DMS53 (cell line): ENCODE data around the gene PKP4.
A peak's percentile ranks its signal among the peaks of the same experiment; 100 is the strongest.

ENCODE experiments used
- DNase-seq: peaks from one replicate; lab custom pipeline; 2025; lab: John Stamatoyannopoulos, UW

The PKP4 gene

DNA sequence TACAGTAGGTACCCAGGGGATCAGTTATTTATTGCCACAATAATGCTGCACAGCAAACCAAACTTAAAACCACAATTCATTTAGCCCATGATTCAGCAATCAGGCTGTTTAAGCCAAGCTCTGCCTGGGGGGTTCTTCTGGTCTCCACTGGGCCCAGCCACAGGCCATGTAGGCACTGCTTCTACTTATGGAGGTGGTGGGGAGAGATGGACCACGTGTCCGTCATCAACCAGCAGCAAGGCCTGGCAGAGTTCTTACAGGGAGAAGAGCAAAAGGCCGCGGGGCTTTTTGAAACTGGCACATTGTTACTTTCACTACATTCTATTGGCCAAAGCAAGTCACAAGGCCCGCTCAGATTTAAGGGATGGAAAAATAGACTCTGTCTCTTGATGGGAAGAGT, 262.1 kb downstream of the PKP4 start:
- no peak for DNase-seq

DNA sequence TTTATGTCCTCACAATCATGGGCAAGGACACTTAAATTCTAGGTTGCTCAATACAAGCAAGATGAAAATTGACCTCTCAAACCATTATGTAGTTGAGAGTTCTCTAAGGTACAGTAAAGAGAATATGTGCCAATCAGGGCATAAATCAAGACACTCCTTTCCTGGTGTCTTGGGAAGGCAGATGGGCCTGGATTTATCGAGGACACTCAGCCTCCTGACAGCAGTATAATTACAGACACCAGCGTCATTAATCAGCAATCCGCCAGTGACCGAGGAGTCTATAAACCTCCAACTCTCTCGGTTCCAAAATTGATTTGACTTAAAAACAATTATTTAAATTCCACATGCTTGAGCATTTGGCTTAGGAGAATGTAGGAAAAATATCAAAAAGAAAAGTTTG, 262.7 kb downstream of the PKP4 start:
- no peak for DNase-seq

DNA sequence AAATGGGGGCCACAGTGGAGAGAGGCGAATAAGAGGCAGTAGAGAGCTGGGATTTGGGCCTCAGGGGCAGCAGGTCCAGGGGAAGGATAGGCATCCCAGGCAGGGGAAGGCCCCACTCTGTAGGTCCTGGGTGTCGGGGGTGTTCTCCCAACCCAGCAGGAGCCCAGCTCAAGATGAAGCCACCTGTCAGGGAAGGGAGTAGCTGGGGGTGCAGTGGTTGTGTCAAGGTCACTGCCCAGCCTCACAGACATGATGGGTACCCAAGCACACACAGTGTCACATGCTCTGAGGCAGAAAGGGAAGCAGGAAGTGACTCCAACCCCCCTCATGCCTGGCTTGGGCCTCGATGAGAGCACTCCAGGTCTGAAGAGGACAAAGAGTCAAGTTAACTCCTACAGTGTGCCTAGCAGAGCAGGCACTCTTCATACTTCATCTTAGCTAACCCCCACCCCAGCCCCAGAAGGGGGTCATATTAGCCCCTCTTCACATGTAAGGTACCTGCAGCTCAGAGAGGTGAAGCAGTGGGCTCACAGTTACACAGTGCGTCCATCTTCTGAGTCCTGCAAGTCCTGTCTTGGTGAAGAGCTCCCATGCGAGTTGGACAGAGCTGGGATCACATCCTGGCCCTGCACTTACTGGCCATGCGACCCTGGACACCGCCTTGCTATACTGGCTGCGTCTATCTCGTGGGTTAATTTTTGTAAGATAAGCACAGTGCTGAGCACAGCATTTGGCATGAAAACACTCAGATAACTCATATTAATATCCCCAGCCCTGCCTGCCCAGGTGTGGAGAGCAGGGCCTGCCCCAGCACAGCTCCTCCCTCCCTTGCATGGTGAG, 265.7 kb downstream of the PKP4 start:
- DNase-seq = peak; percentile 58

DNA sequence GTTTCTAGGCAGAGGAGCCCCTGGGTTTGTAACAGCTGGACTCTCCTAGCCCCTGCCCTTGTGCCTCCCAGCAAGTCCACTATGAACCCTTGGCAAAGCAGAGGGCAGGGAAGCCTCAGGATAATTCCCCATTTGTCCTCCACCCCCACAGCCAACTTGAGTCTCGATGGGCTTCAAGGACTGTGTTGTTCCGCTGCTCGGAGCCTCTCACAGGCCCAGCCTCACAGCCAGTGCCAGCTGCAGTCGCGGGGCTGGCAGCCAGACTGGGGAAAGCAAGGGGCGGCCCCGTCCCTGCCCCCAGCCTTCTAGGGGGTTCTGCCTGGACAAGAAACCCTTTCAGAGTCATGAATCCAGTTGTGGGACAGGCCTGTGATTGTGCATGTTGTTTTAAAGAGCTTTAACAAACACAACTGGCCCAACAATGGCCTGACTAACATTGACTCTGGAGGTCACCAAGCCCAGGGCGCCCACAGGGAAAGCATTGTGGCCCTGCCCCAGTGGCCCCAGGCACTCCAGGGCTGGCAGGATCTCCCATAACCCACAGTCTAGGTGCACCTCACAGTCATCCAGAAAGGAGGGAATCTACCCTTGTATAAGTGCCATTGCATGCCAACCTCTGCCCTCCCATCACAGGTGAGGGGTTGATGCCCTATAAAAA, 266.6 kb downstream of the PKP4 start:
- DNase-seq = peak; percentile 83

DNA sequence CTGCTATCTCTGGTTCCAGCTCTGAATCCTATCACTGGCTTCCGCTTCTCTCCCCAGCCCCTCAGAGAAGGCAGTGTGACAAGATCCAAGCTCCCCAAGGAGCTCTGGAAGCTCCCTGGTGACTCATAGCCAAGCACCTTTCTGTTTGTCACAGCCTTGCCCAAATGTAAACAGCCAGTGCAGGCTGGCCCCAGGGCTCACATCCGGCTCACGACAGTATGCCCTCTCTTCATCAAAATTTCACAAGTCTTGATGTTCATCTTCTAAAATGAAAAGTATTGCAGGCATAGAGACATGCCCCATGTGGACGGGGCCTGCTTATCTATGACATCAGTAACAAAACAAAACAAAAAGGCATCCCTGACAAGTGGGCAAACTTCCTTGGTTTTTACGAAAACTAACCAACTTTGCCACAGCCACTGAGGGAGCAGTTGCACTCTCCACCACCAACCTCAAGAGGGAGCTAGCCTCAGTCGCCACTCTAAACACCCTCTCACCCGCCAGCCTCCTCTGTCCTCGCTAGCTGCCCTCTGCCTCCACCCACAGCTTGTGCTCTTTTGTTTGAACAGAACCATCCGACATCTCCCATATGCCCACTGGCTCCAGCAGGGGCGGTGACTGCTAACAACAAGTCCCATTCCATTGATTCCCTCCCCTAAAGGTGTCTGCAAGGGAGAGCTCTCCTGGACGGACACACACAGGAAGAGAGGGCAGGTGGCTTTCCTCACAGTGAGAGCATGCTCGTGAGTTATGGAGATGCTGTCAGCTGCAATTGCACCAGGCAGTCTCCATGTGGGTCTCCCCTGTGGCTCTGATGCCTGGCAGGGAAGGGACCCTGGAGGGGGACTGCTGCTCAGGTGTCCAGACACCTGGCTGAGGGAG, 267.4 kb downstream of the PKP4 start:
- peak; percentile 97 for DNase-seq

DNA sequence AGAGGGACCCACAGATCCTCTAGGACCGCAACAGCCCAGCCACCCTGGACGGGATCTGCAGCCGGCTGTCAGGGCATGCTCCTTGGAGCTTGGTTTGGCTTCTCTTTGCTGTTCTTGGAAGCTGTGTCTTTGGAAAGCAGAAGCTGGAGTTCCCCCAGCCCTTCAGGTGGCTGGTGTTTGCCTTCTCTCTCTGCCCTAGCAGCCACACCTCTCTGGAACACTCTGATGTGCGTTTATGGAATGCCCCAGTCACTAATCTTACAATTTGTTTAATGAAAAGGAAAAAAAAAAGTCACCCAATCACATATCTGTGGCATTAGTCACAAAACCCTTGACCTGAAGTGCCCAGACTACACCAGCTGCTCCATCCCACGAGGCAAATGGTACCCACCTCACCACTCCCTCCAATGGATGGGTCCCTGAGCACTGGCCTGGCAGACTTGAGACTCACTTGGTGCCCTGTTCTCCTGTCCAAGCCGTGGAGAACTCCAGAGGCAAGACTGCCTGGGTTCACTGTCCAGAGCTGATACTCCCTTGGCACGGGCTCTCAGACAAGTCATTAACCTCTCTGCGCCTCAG, 268.1 kb downstream of the PKP4 start:
- DNase-seq = peak; percentile 94

DNA sequence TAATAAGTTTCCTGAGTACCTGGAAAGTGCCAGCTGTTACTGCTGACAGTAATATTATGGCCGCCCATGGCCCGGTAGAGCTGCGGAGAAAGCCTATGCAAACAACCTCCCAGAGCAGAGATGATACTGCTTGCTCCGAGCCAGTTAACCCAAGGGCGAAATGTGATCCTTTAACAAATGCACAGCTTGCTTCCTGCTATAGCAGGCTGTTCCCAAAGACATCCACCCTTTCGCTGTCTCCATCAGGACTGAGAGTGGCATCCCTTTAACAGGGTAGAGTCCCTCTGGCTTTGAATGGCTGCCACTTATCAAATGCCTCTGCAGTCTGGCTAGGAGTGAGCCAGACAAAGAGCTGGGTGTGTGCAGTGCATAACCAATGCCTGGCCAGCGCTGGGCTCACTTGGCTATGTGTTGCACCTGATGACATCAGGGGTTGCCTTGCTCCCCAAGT, 268.7 kb downstream of the PKP4 start:
- DNase-seq = peak; percentile 89

DNA sequence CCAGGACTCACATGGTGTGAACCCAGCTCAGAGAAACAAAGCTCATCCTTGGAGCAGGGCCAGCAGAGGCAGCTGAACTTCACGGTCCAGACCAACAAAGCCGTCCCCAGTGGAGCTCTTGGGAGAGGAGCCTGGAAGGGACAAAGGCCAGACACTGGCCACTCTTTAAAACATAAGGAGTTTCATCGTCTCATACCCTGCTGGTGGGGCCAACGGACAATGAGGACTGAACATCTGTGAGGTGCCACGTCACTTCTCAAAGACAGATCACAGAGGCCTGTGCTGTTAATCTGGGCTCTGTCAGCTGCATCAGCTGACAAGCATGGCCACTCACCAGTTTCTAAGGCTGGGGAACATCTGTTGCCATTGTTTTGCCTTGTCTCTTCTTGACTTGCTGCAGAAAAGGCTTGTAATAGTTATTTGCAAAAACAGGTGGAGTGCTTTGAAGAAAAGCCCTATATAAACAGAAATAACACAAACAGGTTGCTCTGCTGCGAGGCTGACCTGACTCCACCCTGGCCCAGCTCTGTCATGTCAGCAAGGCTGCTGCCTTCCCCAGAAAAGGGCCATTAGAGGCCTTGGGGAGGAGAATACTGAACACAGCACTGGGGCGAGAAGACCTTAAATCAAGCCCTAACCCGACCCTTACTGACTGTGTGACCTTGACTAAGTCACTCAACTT, 270.3 kb downstream of the PKP4 start:
- DNase-seq = peak; percentile 95

DNA sequence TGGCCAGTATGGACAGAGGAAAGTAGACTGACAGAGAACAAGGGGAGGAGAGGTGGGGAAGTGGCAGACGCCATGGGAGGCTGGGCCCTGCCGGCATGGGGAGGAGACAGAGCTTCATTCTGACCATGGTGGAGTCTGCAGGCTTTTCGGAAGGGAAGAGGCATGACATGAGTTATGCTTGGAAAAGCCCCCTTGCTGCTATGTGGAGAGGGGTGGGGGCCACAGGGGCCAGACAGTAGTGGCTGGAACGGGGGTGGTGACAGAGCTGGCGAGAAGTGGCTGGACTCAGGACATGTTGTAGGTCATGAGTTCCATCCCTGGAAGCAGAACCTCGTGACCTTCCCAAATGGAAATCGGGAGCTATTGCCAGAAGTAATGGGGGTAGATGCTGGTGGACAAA, 271.7 kb downstream of the PKP4 start:
- DNase-seq = no peak

DNA sequence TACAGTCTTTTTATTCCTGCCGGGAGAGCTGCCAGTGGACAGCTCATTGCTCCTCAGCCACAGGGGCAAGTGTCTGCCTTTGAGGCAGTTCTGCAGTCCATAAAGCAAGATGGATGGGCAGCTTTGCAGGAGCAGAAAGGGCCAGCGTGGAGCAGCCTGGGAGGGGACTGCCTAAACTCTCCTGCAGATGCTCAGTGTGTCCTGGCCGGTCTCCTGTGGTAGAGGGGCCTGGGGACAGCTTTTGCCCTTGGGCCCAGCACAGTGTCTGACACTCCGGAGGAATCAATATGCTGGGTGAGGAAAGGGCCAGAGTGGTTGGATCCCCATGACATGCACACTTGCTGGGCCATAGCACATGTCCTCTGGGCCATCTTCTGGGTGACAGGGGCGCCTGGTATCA, 272.7 kb downstream of the PKP4 start:
- peak; percentile 34 for DNase-seq

DNA sequence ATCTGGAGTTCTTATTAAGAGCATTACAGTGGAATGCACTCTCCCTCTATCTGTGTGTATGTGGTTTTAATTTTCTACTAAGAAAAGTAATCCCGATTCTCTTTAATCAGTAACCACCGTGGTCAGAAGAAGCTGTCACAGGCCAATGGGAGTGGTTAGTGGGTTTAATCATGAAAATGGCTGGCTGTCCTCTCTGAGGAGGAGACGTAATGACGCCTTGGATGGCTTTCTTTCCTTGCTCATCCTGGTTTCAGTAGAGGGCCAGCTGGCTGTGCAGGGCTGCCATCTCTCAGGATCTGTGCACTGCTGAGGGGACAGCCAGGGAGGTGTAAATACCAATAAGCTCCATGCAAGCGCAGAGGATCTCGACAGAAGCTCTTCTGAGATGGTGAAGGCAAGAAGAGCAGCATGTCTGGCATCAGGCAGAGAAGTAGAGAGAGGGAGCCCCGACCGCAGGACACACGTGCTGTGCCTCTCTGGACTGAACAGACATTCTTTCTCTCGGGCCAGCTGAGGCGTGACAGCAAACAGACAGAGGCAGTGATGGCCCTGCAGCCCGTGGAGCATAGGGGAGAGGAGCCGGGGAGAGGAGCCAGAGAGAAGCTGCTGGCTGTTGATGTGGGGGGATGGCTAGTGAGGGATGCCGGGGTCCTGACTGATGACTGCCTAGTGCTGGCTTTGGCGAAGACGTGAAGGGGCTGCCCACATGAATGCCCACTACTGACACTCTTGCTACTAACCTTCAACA, 273.3 kb downstream of the PKP4 start:
- peak; percentile 90 for DNase-seq

DNA sequence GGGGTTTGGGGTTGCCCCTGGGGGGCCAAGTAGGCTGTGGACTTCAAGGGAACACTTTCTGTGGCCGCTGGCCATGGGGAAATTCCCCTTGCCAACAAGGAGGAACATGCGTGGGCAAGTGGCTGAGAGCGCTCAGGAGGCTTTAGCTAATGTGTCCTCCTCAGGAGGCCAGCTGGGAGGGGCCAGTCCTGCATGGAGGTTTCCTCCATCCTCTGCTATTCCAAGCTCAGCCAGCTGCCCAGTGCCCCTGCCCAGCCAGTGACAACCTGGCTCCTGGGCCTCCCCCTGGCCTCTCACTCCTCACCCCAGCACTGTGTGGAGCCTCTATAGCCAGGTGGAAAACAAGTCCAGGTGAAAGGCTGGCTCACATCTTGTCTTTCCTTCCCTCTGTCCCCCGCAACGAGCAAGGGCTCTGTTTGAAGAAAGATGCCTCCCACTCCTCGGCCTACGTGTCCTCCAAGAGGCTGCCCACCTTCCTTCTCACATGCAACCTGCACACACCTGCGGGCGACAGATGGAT, 273.9 kb downstream of the PKP4 start:
- peak; percentile 70 for DNase-seq

DNA sequence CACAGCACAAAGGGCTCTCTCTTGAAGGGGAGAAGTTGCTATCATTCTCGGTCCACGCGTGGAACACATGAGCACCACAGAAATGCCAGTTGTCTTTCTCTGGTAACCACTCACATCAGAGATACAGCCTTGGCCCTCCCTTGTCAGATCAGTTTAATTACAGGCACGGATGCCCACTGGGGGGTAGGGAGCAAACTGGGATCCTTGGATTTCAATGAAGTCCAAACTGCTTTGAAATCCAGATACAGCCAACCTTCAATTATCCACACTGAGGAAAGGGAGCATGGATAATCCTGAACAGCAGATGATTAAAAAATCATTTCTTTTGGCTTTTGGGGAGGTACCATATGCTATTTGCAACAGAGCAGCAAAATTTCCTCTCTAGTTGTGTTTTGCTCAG, 274.6 kb downstream of the PKP4 start:
- no peak for DNase-seq
